Neural cell (in vitro differentiated cells): ENCODE data around the gene GDA. TPM values are rescaled to one million over a fixed set of nuclear protein-coding genes. Genes with fewer than 3 reads are reported as not detected.

Experiments used
- H2AFZ ChIP-seq: fragments of 200-600, 300-800 bp; sonication (generic), shearing (Covaris generic); 2 replicates; pipeline ENCODE4 v1.6.0; 2014; ENCODE audit warnings: low read depth, mild to moderate bottlenecking, antibody characterized with exemption, low read length, moderate library complexity
- H3F3A ChIP-seq: fragments of 200-600 bp; shearing (Covaris generic); 2 replicates; pipeline ENCODE4 v1.6.1; 2016; ENCODE audit warnings: mild to moderate bottlenecking, moderate library complexity, mixed read lengths, antibody characterized with exemption, low read length; ENCODE audit not compliant: insufficient read depth, poor library complexity, severe bottlenecking
- H3K27ac ChIP-seq: fragments of 200-600, 300-800 bp; sonication (generic), shearing (Covaris generic); 2 replicates; pipeline ENCODE4 v1.5.1; 2014; ENCODE audit warnings: mild to moderate bottlenecking, low read length, moderate library complexity
- H3K27me3 ChIP-seq: fragments of 300-800, 200-600 bp; sonication (generic), shearing (Covaris generic); 2 replicates; pipeline ENCODE4 v1.6.0; 2014; ENCODE audit warnings: mild to moderate bottlenecking, low read depth, low read length, moderate library complexity; ENCODE audit not compliant: insufficient read depth
- H3K36me3 ChIP-seq: fragments of 300-800, 200-600 bp; sonication (generic), shearing (Covaris generic); 2 replicates; pipeline ENCODE4 v1.5.1; 2014; ENCODE audit warnings: mild to moderate bottlenecking, antibody characterized with exemption, low read length, moderate library complexity; ENCODE audit not compliant: insufficient read depth
- H3K4me2 ChIP-seq: fragments of 300-800, 200-600 bp; sonication (generic), shearing (Covaris generic); 2 replicates; pipeline ENCODE4 v1.6.0; 2014; ENCODE audit warnings: mild to moderate bottlenecking, low read length
- H3K4me3 ChIP-seq: fragments of 300-800, 200-600 bp; sonication (generic), shearing (Covaris generic); 2 replicates; pipeline ENCODE4 v1.5.1; 2014; ENCODE audit warnings: mild to moderate bottlenecking, low read length, moderate library complexity
- H3K79me2 ChIP-seq: fragments of 200-600 bp; shearing (Covaris generic); replicated peaks from 2 replicates; pipeline ENCODE4 v1.6.0; 2014; ENCODE audit warnings: mild to moderate bottlenecking, low read length, moderate library complexity; ENCODE audit not compliant: insufficient read depth
- H3K9ac ChIP-seq: fragments of 300-800, 200-600 bp; sonication (generic), shearing (Covaris generic); 2 replicates; pipeline ENCODE4 v1.6.1; 2016; ENCODE audit warnings: mild to moderate bottlenecking, low read length, mixed read lengths
- H3K9me2 ChIP-seq: fragments of 200-600 bp; shearing (Covaris generic); 2 replicates; pipeline ENCODE4 v1.6.1; 2016; ENCODE audit warnings: mild to moderate bottlenecking, low read length, mixed read lengths; ENCODE audit not compliant: insufficient read depth
- H3K9me3 ChIP-seq: fragments of 200-600, 300-800 bp; sonication (generic), shearing (Covaris generic); 2 replicates; pipeline ENCODE4 v1.6.1; 2016; ENCODE audit warnings: mild to moderate bottlenecking, mixed run types, low read length, moderate library complexity, mixed read lengths
- H4K20me1 ChIP-seq: fragments of 200-600 bp; shearing (Covaris generic); 2 replicates; pipeline ENCODE4 v1.6.1; 2016; ENCODE audit warnings: mild to moderate bottlenecking, mixed run types; ENCODE audit not compliant: insufficient read depth
- CTCF ChIP-seq: fragments of 450-650 bp; IDR thresholded peaks from 2 replicates; pipeline ENCODE4 v1.5.1; 2014; ENCODE audit warnings: antibody characterized with exemption, mild to moderate bottlenecking, moderate library complexity; ENCODE audit not compliant: poor library complexity, severe bottlenecking
- EP300 ChIP-seq: fragments of 450-650 bp; conservative IDR thresholded peaks from 2 replicates; pipeline ENCODE4 v1.6.1; 2014; ENCODE audit warnings: antibody characterized with exemption, mild to moderate bottlenecking, moderate library complexity; ENCODE audit not compliant: poor library complexity, severe bottlenecking
- EZH2 ChIP-seq: fragments of 200-600, 300-800 bp; shearing (Covaris generic), sonication (generic); IDR thresholded peaks from 2 replicates; pipeline ENCODE4 v1.6.1; 2014; ENCODE audit warnings: antibody characterized with exemption, low read length, borderline replicate concordance, mild to moderate bottlenecking; ENCODE audit not compliant: insufficient read depth, poor library complexity, severe bottlenecking
- MXI1 ChIP-seq: fragments of 450-650 bp; conservative IDR thresholded peaks from 2 replicates; pipeline ENCODE4 v1.6.1; 2014; ENCODE audit warnings: antibody characterized with exemption, mild to moderate bottlenecking; ENCODE audit not compliant: poor library complexity, severe bottlenecking
- POLR2AphosphoS5 ChIP-seq: IDR thresholded peaks from 2 replicates; pipeline ENCODE4 v1.6.1; 2012
- RAD21 ChIP-seq: fragments of 450-650 bp; conservative IDR thresholded peaks from 2 replicates; pipeline ENCODE4 v1.6.1; 2014; ENCODE audit warnings: antibody characterized with exemption, mild to moderate bottlenecking, moderate library complexity
- SMC3 ChIP-seq: fragments of 450-650 bp; conservative IDR thresholded peaks from 2 replicates; pipeline ENCODE4 v1.6.1; 2014; ENCODE audit warnings: antibody characterized with exemption, mild to moderate bottlenecking, moderate library complexity; ENCODE audit not compliant: poor library complexity
- TAF1 ChIP-seq: IDR thresholded peaks from 2 replicates; pipeline ENCODE4 v1.6.1; 2012; ENCODE audit warnings: low read depth
- polyA plus RNA-seq: library from polyadenylated mRNA; depleted of rRNA; stranded (reverse); fragments of >200 nt; gene quantifications from 2 replicates; pipeline ENCODE4 v1.2.3, GENCODE V29; 2014
- TF ChIP-seq, protein P1 (sequence below): IDR thresholded peaks from 2 replicates; pipeline ENCODE4 v1.6.1; 2012; ENCODE audit warnings: borderline replicate concordance

The GDA gene
- polyA plus RNA-seq, 1 donor from 2014 or later: 0.26 TPM

DNA sequence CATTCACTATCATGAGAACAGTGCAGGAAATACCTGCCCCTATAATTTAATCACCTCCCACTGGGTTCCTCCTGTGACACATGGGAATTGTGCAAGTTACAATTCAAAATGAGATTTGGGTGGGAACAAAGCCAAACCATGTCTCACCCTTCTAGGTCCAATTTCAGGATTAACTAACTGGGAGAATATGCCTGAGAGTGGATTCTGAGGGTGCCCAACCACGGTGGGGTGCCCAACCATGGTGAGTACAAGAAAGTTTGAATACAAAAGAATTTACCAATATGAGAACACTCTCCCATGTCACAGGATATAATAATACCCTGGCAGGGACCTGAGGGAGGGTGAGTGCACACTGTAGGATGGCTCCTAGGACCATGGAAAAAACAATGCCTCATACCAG, 17.2 kb upstream of the GDA start:
- TF ChIP-seq TAF1: no peak
- TF ChIP-seq EZH2: no peak
- TF ChIP-seq MXI1: no peak
- no peak for TF ChIP-seq POLR2AphosphoS5
- TF ChIP-seq RAD21: no peak
- no peak for TF ChIP-seq SMC3
- no peak for TF ChIP-seq EP300
- TF ChIP-seq CTCF: no peak
- TF ChIP-seq, protein P1, sequence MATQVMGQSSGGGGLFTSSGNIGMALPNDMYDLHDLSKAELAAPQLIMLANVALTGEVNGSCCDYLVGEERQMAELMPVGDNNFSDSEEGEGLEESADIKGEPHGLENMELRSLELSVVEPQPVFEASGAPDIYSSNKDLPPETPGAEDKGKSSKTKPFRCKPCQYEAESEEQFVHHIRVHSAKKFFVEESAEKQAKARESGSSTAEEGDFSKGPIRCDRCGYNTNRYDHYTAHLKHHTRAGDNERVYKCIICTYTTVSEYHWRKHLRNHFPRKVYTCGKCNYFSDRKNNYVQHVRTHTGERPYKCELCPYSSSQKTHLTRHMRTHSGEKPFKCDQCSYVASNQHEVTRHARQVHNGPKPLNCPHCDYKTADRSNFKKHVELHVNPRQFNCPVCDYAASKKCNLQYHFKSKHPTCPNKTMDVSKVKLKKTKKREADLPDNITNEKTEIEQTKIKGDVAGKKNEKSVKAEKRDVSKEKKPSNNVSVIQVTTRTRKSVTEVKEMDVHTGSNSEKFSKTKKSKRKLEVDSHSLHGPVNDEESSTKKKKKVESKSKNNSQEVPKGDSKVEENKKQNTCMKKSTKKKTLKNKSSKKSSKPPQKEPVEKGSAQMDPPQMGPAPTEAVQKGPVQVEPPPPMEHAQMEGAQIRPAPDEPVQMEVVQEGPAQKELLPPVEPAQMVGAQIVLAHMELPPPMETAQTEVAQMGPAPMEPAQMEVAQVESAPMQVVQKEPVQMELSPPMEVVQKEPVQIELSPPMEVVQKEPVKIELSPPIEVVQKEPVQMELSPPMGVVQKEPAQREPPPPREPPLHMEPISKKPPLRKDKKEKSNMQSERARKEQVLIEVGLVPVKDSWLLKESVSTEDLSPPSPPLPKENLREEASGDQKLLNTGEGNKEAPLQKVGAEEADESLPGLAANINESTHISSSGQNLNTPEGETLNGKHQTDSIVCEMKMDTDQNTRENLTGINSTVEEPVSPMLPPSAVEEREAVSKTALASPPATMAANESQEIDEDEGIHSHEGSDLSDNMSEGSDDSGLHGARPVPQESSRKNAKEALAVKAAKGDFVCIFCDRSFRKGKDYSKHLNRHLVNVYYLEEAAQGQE: no peak
- Histone ChIP-seq H4K20me1 (no peaks in the 10 kb centered on the region), H3K9me2 (no peaks in the 10 kb centered on the region), H3K4me3 (no peak overlapping the region), H3K9me3 (no peaks in the 10 kb centered on the region), H3K9ac (no peak overlapping the region), H3F3A (no peaks in the 10 kb centered on the region), H3K27ac (no peak overlapping the region), H2AFZ (no peak overlapping the region), H3K79me2 (no peaks in the 10 kb centered on the region), H3K27me3 (no peaks in the 10 kb centered on the region), H3K36me3 (no peaks in the 10 kb centered on the region), H3K4me2 (no peak overlapping the region)

- Histone ChIP-seq H3K27ac (no peak overlapping the region), H2AFZ (no peak overlapping the region), H3F3A (no peaks in the 10 kb centered on the region), H3K9me3 (no peaks in the 10 kb centered on the region), H3K27me3 (no peaks in the 10 kb centered on the region), H4K20me1 (no peaks in the 10 kb centered on the region), H3K36me3 (no peaks in the 10 kb centered on the region), H3K9ac (no peak overlapping the region), H3K79me2 (no peaks in the 10 kb centered on the region), H3K4me2 (no peak overlapping the region), H3K4me3 (no peak overlapping the region), H3K9me2 (no peaks in the 10 kb centered on the region)
- TF ChIP-seq MXI1 (no peak), POLR2AphosphoS5 (no peak), EP300 (no peak), RAD21 (no peak), TAF1 (no peak), CTCF (no peak), EZH2 (no peak), SMC3 (no peak)
- TF ChIP-seq, protein P1: no peak
Observed at GRCh38 chr9:72133365-72134035, 15.7 kb upstream of the GDA start.
